Chondrocyte (in vitro differentiated cells): ENCODE measurements around the gene SLA2. TPM values are rescaled to one million over a fixed set of nuclear protein-coding genes. Genes with fewer than 3 reads are reported as not detected.

Experiments used
- DNase-seq: peaks from one replicate; pipeline ENCODE4 v3.0.0; 2021; ENCODE audit warnings: mixed read lengths, low spot score
- H3K27ac Mint-ChIP-seq: one replicate; pipeline ENCODE4 v1.8.0; 2021; ENCODE audit warnings: mild to moderate bottlenecking, moderate library complexity, mixed read lengths; ENCODE audit not compliant: unreplicated experiment
- H3K27me3 Mint-ChIP-seq: 2 replicates; pipeline ENCODE4 v1.8.0; 2021; ENCODE audit warnings: low read depth, mixed read lengths
- H3K36me3 Mint-ChIP-seq: 2 replicates; pipeline ENCODE4 v1.8.0; 2021; ENCODE audit warnings: low read depth, mixed read lengths
- H3K4me1 Mint-ChIP-seq: 2 replicates; pipeline ENCODE4 v1.8.0; 2021; ENCODE audit warnings: low read depth, mild to moderate bottlenecking, mixed read lengths
- H3K4me3 Mint-ChIP-seq: one replicate; pipeline ENCODE4 v1.8.0; 2021; ENCODE audit warnings: mild to moderate bottlenecking, moderate library complexity, mixed read lengths; ENCODE audit not compliant: unreplicated experiment
- H3K9me3 Mint-ChIP-seq: 2 replicates; pipeline ENCODE4 v1.8.0; 2021; ENCODE audit warnings: low read depth, mixed read lengths
- CTCF ChIP-seq: fragments of 200-600 bp; sonication (generic); IDR thresholded peaks from 2 replicates; pipeline ENCODE4 v1.5.0; 2021; ENCODE audit warnings: antibody characterized with exemption, mild to moderate bottlenecking, moderate library complexity
- total RNA-seq: library from RNA; stranded (reverse); gene quantifications from 3 replicates; pipeline ENCODE4 v1.2.1, GENCODE V29; 2021

Gene SLA2
- total RNA-seq, 1 donor from 2014 or later = not detected

DNA sequence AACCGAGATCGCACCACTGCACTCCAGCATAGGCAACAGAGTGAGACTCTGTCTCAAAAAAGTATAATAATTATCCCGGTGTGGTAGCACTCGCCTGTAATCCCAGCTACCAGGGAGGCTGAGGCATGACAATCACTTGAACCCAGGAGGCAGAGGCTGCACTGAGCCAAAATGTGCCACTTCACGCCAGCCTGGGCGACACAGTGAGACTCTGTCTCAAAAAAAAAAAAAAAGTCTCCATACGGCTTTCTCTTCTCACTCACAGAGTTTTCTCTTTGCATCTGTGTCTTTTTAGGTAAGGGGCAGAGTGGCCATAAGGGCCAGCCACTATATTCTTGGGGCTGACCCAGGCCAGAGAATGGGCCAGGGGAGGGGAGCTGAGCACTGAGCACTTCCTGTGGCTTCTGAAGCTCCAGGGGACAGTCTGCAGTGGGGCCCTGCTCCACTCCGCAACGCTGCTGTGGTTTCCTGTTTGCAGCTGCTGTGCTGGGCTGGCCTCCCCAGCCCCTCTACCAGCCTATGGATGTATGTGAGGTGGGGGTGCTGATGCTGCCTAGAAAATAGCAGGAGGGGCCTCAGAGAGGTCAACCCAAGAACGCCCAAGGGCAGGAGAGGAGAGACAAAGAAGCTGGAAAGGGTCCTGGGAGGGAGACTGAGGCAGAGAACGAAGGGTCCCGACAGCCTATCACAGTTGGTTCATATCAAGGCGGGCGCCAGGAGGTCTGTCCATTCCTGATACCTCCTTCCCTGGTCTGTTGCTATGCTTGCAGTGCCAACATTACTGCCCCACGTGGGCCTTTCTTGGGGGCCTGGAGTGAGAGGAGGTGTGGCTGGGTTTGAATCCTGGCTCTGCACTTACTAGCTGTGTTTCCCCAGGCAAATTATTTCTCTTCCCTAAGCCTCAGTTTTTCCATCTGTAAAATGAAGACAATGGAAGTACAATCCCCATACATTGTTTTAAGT, 16.0 kb downstream of the SLA2 start:
- H3K4me3 Mint-ChIP-seq = no peak overlapping the region
- H3K36me3 Mint-ChIP-seq = no peaks in the 10 kb centered on the region
- no peak overlapping the region for H3K27ac Mint-ChIP-seq
- peaks cover 2% of the 10 kb centered on the region for H3K27me3 Mint-ChIP-seq
- H3K9me3 Mint-ChIP-seq = no peaks in the 10 kb centered on the region
- peaks cover 6% of the 10 kb centered on the region for H3K4me1 Mint-ChIP-seq
- DNase-seq = no peak
- TF ChIP-seq CTCF = no peak

DNA sequence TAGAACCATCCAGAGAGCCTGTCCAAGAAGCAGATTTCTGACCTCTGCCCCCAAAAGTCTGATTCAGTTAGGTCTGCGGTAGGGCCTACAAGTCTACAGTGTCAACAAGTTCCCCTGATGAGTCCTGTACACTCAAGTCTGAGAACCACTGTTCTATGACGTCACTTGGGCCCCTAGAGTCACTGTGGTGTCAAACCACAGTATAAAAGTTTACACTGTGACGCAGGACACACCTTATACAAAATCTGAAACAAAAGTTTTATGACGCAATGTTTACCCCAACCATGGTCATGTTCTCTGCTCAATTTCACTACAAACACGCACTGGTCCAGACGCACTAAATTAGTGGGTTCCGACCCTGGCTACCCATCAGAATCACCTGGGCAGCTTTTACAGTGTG, 17.9 kb downstream of the SLA2 start:
- Mint-ChIP-seq H3K4me3 (no peak overlapping the region), H3K36me3 (no peaks in the 10 kb centered on the region), H3K4me1 (peaks cover 6% of the 10 kb centered on the region), H3K27me3 (no peaks in the 10 kb centered on the region), H3K27ac (no peak overlapping the region), H3K9me3 (no peaks in the 10 kb centered on the region)
- DNase-seq = no peak
- no peak for TF ChIP-seq CTCF

DNA sequence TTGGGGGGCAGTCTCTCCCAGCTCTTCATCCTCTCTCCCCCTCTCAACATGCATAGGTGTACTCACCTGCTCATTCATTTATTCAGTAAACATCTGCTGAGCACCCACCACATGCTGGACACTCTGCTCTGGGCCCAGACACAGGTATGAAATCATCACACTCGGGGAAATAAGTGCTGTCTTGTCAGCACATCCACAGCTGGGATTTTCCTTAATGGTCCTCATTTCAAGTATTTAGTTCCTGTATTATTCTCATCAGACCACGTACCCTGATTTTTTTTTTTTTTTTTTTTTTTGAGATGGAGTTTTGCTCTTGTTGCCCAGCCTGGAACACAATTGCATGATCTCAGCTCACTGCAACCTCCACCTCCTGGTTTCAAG, 21.1 kb downstream of the SLA2 start:
- Mint-ChIP-seq H3K4me1 (peaks cover 4% of the 10 kb centered on the region), H3K27me3 (no peaks in the 10 kb centered on the region), H3K27ac (no peak overlapping the region), H3K36me3 (no peaks in the 10 kb centered on the region), H3K4me3 (no peak overlapping the region), H3K9me3 (no peaks in the 10 kb centered on the region)
- DNase-seq = no peak
- no peak for TF ChIP-seq CTCF

DNA sequence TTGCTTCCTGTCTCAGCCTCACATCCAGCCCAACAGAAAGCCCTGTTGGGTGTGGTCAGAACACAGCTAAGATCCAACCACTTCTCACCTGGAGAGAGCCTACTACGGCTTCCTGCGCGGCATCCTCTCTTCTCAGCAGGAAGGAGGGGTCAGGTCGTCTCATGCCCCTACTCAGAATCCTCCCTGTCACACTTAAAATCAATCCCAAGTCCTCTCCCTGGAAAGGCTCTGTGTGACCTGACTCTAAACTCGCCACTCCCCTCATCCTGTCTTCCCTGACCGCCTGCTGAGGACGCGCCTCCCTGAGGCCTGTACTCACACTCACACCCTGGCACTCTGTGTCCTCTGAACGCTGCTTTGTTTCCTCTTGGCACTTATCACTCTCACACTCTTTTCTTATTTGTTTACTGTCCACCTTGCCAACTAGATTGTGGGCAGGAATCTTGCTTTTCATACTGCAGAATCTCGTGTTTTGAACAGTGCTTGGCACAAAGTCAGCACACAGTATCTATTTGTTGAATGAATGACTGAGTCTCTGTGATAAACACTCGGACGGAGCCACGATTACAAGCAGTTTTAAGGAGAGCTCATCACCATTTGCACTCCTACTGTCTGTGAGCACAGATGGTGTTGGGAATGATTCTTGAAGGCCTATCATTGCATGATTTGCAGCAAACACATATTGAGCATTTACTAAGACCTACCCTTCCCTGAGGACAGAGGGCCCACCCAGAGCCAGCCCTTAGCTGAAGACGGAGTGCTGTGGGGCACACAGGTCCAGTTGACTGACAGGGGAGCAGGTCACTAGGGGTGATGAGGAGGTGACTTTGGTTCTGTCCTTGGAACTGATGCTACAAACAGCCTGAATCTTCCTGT, 21.7 kb downstream of the SLA2 start:
- TF ChIP-seq CTCF = no peak
- H3K27ac Mint-ChIP-seq = no peak overlapping the region

GRCh38 chr20:36623444-36623843, 22.6 kb downstream of the SLA2 start:
- no peak for TF ChIP-seq CTCF
- no peaks in the 10 kb centered on the region for H3K27me3 Mint-ChIP-seq
- no peak overlapping the region for H3K4me3 Mint-ChIP-seq
- H3K27ac Mint-ChIP-seq = no peak overlapping the region
- no peaks in the 10 kb centered on the region for H3K9me3 Mint-ChIP-seq
- H3K36me3 Mint-ChIP-seq = no peaks in the 10 kb centered on the region
- DNase-seq = no peak
- no peaks in the 10 kb centered on the region for H3K4me1 Mint-ChIP-seq

More for the DNA sequence above, 21.7 kb downstream of the SLA2 start:
- H3K4me3 Mint-ChIP-seq = no peak overlapping the region
- no peaks in the 10 kb centered on the region for H3K27me3 Mint-ChIP-seq
- H3K9me3 Mint-ChIP-seq = no peaks in the 10 kb centered on the region
- no peak for DNase-seq
- no peaks in the 10 kb centered on the region for H3K36me3 Mint-ChIP-seq
- no peaks in the 10 kb centered on the region for H3K4me1 Mint-ChIP-seq
